Duodenal mucosa (tissue), 2 donors: Measurements from ENCODE around the gene ZBED4.

Experiments
- H3K27ac ChIP-seq: one replicate; pipeline ENCODE4 v1.7.0; 2013; ENCODE audit warnings: low read depth, low read length
- H3K27me3 ChIP-seq, 2 donors: one replicate each; pipeline ENCODE4 v1.7.0; 2013; ENCODE audit warnings: low read length in 2 of 2, control low read depth in 1 of 2; ENCODE audit not compliant: insufficient read depth in 2 of 2, control insufficient read depth in 1 of 2
- H3K36me3 ChIP-seq, 2 donors: one replicate each; pipeline ENCODE4 v1.7.0; 2013; ENCODE audit warnings: low read length in 2 of 2, control low read depth in 1 of 2; ENCODE audit not compliant: insufficient read depth in 2 of 2, control insufficient read depth in 1 of 2
- H3K4me1 ChIP-seq, 2 donors: one replicate each; pipeline ENCODE4 v1.7.0; 2013; ENCODE audit warnings: low read length in 2 of 2, control low read depth in 1 of 2; ENCODE audit not compliant: insufficient read depth in 2 of 2, control insufficient read depth in 1 of 2
- H3K4me3 ChIP-seq, 2 donors: one replicate each; pipeline ENCODE4 v1.7.0; 2013; ENCODE audit warnings: low read length in 2 of 2, low read depth in 1 of 2
- H3K9ac ChIP-seq, 2 donors: one replicate each; pipeline ENCODE4 v1.7.0; 2013; ENCODE audit warnings: low read length in 2 of 2, low read depth in 1 of 2
- H3K9me3 ChIP-seq, 2 donors: one replicate each; pipeline ENCODE4 v1.7.0; 2013; ENCODE audit warnings: low read length in 2 of 2, control low read depth in 1 of 2; ENCODE audit not compliant: control insufficient read depth in 1 of 2

The ZBED4 gene

GRCh38 chr22:49887702-49888101, 34.1 kb downstream of the ZBED4 start:
- Histone ChIP-seq H3K36me3 (peaks cover 35 to 59% of the 10 kb centered on the region in 2 donors), H3K27ac (no peak overlapping the region), H3K4me1 (no peaks in the 10 kb centered on the region), H3K9me3 (no peaks in the 10 kb centered on the region), H3K9ac (no peak overlapping the region), H3K4me3 (no peak overlapping the region), H3K27me3 (no peaks in the 10 kb centered on the region)

GRCh38 chr22:49889071-49889470, 35.4 kb downstream of the ZBED4 start:
- H3K27me3 ChIP-seq, result no peaks in the 10 kb centered on the region
- H3K4me3 ChIP-seq, result no peak overlapping the region
- H3K36me3 ChIP-seq, result peaks cover 35 to 56% of the 10 kb centered on the region in 2 donors
- no peaks in the 10 kb centered on the region for H3K4me1 ChIP-seq
- no peak overlapping the region for H3K27ac ChIP-seq
- H3K9ac ChIP-seq, result no peak overlapping the region
- H3K9me3 ChIP-seq, result no peaks in the 10 kb centered on the region

GRCh38 chr22:49892226-49892899, 38.7 kb downstream of the ZBED4 start:
- Histone ChIP-seq H3K36me3 (peaks cover 14 to 25% of the 10 kb centered on the region in 2 donors), H3K9ac (no peak overlapping the region), H3K27ac (no peak overlapping the region), H3K4me1 (no peaks in the 10 kb centered on the region), H3K9me3 (no peaks in the 10 kb centered on the region), H3K4me3 (no peak overlapping the region), H3K27me3 (no peaks in the 10 kb centered on the region)

- Histone ChIP-seq H3K9ac (no peak overlapping the region), H3K9me3 (no peaks in the 10 kb centered on the region), H3K4me3 (no peak overlapping the region), H3K27me3 (no peaks in the 10 kb centered on the region), H3K4me1 (no peaks in the 10 kb centered on the region), H3K36me3 (peaks cover 14 to 19% of the 10 kb centered on the region in 2 donors), H3K27ac (no peak overlapping the region)
These were observed 39.4 kb downstream of the ZBED4 start for GRCh38 chr22:49893025-49893424.

- Histone ChIP-seq H3K4me1 (no peaks in the 10 kb centered on the region), H3K27me3 (no peaks in the 10 kb centered on the region), H3K9ac (no peak overlapping the region), H3K27ac (no peak overlapping the region), H3K36me3 (peaks cover 12 to 14% of the 10 kb centered on the region in 2 donors), H3K4me3 (no peak overlapping the region), H3K9me3 (no peaks in the 10 kb centered on the region)
These were observed 40.8 kb downstream of the ZBED4 start for GRCh38 chr22:49894322-49895054.

GRCh38 chr22:49896201-49896600, 42.6 kb downstream of the ZBED4 start:
- H3K36me3 ChIP-seq, result peaks cover 13 to 25% of the 10 kb centered on the region in 2 donors

GRCh38 chr22:49897015-49897684, 43.5 kb downstream of the ZBED4 start:
- Histone ChIP-seq H3K9me3 (no peaks in the 10 kb centered on the region), H3K36me3 (peaks cover 19 to 30% of the 10 kb centered on the region in 2 donors), H3K27me3 (no peaks in the 10 kb centered on the region), H3K27ac (no peak overlapping the region), H3K9ac (no peak overlapping the region), H3K4me3 (no peak overlapping the region), H3K4me1 (no peaks in the 10 kb centered on the region)

More at GRCh38 chr22:49896201-49896600, 42.6 kb downstream of the ZBED4 start:
- no peak overlapping the region for H3K27ac ChIP-seq
- H3K27me3 ChIP-seq, result no peaks in the 10 kb centered on the region
- no peaks in the 10 kb centered on the region for H3K4me1 ChIP-seq
- H3K9ac ChIP-seq, result no peak overlapping the region
- H3K9me3 ChIP-seq, result no peaks in the 10 kb centered on the region
- no peak overlapping the region for H3K4me3 ChIP-seq

GRCh38 chr22:49899530-49899929, 45.9 kb downstream of the ZBED4 start:
- Histone ChIP-seq H3K27me3 (no peaks in the 10 kb centered on the region), H3K9me3 (no peaks in the 10 kb centered on the region), H3K4me1 (no peaks in the 10 kb centered on the region), H3K4me3 (no peak overlapping the region), H3K27ac (no peak overlapping the region), H3K9ac (no peak overlapping the region), H3K36me3 (peaks cover 28 to 48% of the 10 kb centered on the region in 2 donors)

GRCh38 chr22:49900441-49901230, 47.0 kb downstream of the ZBED4 start:
- Histone ChIP-seq H3K27me3 (no peaks in the 10 kb centered on the region), H3K36me3 (peaks cover 28 to 49% of the 10 kb centered on the region in 2 donors), H3K4me1 (no peaks in the 10 kb centered on the region), H3K4me3 (no peak overlapping the region), H3K27ac (no peak overlapping the region), H3K9me3 (no peaks in the 10 kb centered on the region), H3K9ac (no peak overlapping the region)
